Measurements from ENCODE around the gene PIAS1.

GRCh38 chr15:68217341-68217740 lies 163.2 kb downstream of the PIAS1 start:
- TF ChIP-seq BCL6B (tag by site-specific recombination; IDR thresholded peaks at IDR 0.05) (no peak), PATZ1 (tag by site-specific recombination; IDR thresholded peaks at IDR 0.05) (no peak), CTCF (tag by site-specific recombination; IDR thresholded peaks at IDR 0.05) (no peak), OVOL3 (tag by site-specific recombination; IDR thresholded peaks at IDR 0.05) (no peak), ZNF776 (tag by site-specific recombination; IDR thresholded peaks at IDR 0.05; ENCODE audit: borderline replicate concordance) (no peak), ZBTB10 (tag by site-specific recombination; IDR thresholded peaks at IDR 0.05) (no peak), TCF7L2 (IDR thresholded peaks at IDR 0.05; ENCODE audit: borderline replicate concordance, low read depth, low read length) (no peak), KLF9 (tag by site-specific recombination; IDR thresholded peaks at IDR 0.05; ENCODE audit: low read depth) (no peak), ZNF777 (tag by site-specific recombination; IDR thresholded peaks at IDR 0.05; ENCODE audit: borderline replicate concordance) (no peak)

Data from HEK293 (cell line).